GM12801 (cell line): Measurements from ENCODE around the gene FXR1.

Experiments
- CTCF ChIP-seq: IDR thresholded peaks from one replicate; pipeline ENCODE4 v1.5.1; 2011; ENCODE audit warnings: control low read depth; ENCODE audit not compliant: insufficient read length; ENCODE audit errors: extremely low read depth

The FXR1 gene

DNA sequence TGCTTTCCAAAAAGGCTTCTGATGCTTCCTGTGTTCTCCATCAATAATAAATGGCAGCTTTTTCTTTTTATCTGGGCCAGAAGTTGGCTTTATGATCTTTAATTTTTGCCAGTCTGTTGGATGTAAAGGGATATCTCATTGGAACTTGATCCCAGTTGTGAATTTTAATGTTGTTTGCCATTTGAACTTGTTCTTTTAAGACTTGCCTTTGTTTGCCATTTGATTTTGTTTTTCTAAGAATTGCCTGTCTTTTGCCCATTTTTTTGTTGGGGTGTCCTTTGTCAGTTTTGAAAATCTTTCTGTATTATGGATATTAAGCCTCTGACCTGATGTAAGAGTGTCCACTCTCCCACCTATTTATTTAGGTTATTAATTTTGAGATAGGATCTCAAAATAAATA lies 9.8 kb downstream of the FXR1 start:
- no peak for TF ChIP-seq CTCF

DNA sequence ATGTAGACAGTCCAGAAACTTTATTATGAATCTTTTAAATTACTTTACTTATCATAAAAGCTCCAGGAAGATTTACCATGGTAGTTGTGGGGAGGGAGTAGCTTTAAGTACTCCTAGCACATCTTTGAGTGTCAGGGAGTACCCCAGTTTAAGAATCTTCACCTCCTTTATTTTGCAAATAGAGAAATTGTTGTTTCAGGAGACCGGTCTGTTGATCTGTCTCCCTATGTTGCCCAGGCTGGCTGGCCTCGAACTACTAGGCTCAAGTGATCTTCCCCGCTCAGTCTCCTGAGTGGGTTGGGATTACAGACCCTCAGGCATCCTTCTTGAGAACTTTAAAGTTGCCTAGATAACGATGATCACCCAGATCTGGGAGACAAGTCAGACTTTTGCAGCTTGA lies 11.1 kb downstream of the FXR1 start:
- TF ChIP-seq CTCF: no peak

DNA sequence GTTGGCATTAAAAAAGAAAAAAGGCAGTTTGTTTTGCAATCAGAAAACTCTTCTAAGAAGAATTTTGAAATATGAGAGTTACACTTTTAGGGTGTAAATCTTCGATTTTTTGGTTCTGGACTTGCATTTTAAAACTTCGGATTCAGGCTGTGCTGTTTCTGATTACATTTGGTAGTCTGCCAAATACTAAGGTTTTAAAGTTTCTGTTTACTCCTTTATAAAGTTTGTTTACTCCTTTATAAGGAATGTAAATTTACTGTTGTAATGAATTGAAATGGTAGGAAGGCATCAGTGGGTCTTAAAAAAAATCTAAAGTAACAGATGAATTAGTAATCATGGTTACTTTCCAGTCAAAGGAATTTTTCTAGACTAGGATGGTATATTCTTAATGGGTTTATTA lies 14.1 kb downstream of the FXR1 start:
- no peak for TF ChIP-seq CTCF

DNA sequence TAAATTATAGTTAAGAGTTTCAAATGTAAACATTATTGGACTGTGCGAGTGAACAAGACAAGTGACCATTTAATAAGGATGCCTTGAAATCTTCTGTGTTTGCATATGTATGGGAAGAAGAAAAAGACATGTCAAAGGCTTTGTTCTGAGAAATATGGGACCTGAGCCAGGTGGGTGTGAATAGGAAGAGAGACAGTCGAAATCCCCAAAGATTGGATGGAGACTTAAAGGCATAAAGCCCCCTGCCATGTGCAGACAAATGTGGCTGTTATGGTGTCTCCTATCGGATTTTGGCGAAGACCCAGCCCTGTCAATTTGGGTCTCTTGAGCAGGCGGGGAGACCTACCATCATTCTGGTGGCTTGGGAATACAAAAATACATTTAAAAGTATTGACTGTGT lies 16.9 kb downstream of the FXR1 start:
- TF ChIP-seq CTCF: no peak

GRCh38 chr3:180930526-180930925 lies 18.1 kb downstream of the FXR1 start:
- no peak for TF ChIP-seq CTCF

- TF ChIP-seq CTCF: no peak
These were observed 20.3 kb downstream of the FXR1 start for GRCh38 chr3:180932819-180933218.

GRCh38 chr3:180934638-180935037 lies 22.2 kb downstream of the FXR1 start:
- no peak for TF ChIP-seq CTCF

GRCh38 chr3:180940826-180941225 lies 28.4 kb downstream of the FXR1 start:
- TF ChIP-seq CTCF: no peak
